Heart left ventricle (tissue), 16 donors: ENCODE results near the gene RPTOR. TPM values are rescaled to one million over a fixed set of nuclear protein-coding genes. Genes with fewer than 3 reads are reported as not detected.

ENCODE experiments used
- ATAC-seq, 4 donors: fragments of 200-7000 bp; cut with Tn5 transposase; one replicate each; pipeline ENCODE4 v1.9.1; 2020 to 2022; ENCODE audit warnings: moderate library complexity in 4 of 4, mild to moderate bottlenecking in 3 of 4, moderate number of reproducible peaks in 1 of 4
- DNase-seq, 5 donors: peaks; one replicate each; pipeline ENCODE4 v3.0.0-alpha.2; 2020
- H3K27ac ChIP-seq, 12 donors: fragments of 200-600 bp; sonication (generic) in 4 of 12; one replicate each; pipeline versions ENCODE4 v1.5.0 to v1.8.0; 2016 to 2022; ENCODE audit warnings: mild to moderate bottlenecking in 2 of 12
- H3K27me3 ChIP-seq, 9 donors: fragments of 200-600 bp; sonication (generic) in 2 of 9; one replicate each; pipeline versions ENCODE4 v1.5.1 to v1.8.0; 2016 to 2022; ENCODE audit warnings: mild to moderate bottlenecking in 3 of 9
- H3K36me3 ChIP-seq, 9 donors: fragments of 200-600 bp; sonication (generic) in 2 of 9; one replicate each; pipeline versions ENCODE4 v1.5.0 to v1.8.0; 2018 to 2022; ENCODE audit warnings: mild to moderate bottlenecking in 2 of 9
- H3K4me1 ChIP-seq, 12 donors: fragments of 200-600 bp; sonication (generic) in 4 of 12; one replicate each; pipeline versions ENCODE4 v1.5.0 to v1.8.0; 2016 to 2022; ENCODE audit warnings: mild to moderate bottlenecking in 3 of 12
- H3K4me3 ChIP-seq, 12 donors: fragments of 200-600 bp; sonication (generic) in 4 of 12; one replicate each; pipeline versions ENCODE4 v1.5.0 to v1.8.0; 2017 to 2022; ENCODE audit warnings: mild to moderate bottlenecking in 9 of 12, moderate library complexity in 4 of 12
- H3K9me3 ChIP-seq, 12 donors: fragments of 200-600 bp; sonication (generic) in 4 of 12; one replicate each; pipeline versions ENCODE4 v1.5.0 to v1.8.0; 2016 to 2022; ENCODE audit warnings: mild to moderate bottlenecking in 1 of 12
- POLR2A ChIP-seq, 2 donors: fragments of 450-650 bp; IDR thresholded peaks; one replicate each; pipeline ENCODE4 v1.6.1; 2017; ENCODE audit warnings: antibody characterized with exemption in 2 of 2, mild to moderate bottlenecking in 2 of 2, moderate library complexity in 2 of 2
- WGBS, 4 donors: extraction: QIAGEN DNeasy Blood & Tissue Kit in 2 of 4; methylation state at CpG; one replicate each; pipeline versions ENCODE4 v1.1.5 to v1.1.7; 2013 to 2018; 5-methylcytosine and 5-hydroxymethylcytosine counted together
- intact Hi-C, 10 donors: fragments of 100-400 bp; cut with DNase I; formaldehyde crosslinking; loops; one replicate each; pipeline versions ENCODE4 v1.11.1 to v1.14.2; 2022
- polyA plus RNA-seq, 2 donors: library from polyadenylated mRNA; stranded (reverse); fragments of 200-250 nt; gene quantifications; one replicate each; pipeline ENCODE4 v1.2.3, GENCODE V29; 2013
- total RNA-seq, 9 donors: library from RNA; depleted of rRNA in 2 of 9; stranded (reverse); fragments of >200 nt in 2 of 9; fragmentation: NEBNext Ultra II Directional in 3 of 9; extraction: Animal tissue kit (Norgen Biotek cat#: 25700) in 3 of 9; gene quantifications; one replicate each; pipeline versions ENCODE4 v1.1.0 to v1.2.4, GENCODE V29; 2016 to 2023
- TF ChIP-seq, protein P1 (sequence below), 12 donors: fragments of 200-600 bp; sonication (generic) in 4 of 12; IDR thresholded peaks; one replicate each; pipeline versions ENCODE4 v1.5.0 to v1.8.0; 2018 to 2022; ENCODE audit warnings: antibody characterized with exemption in 12 of 12, mild to moderate bottlenecking in 5 of 12
- donor health status: ischemic (EF 13 %, LVEDD 7.1; RV severe dilation, severe dysfunction).
- donor health status: healthy with polysubstance abuse.
- donor health status: DM: no; HTN: yes; CAD: no.
- donor health status: DM: no; HTN: no; CAD: no.
- donor health status: ischemic (EF 25% LVEDD 6.9; RV normal size, moderate dysfunction).
- donor health status: ischemic (EF 25% LVEDD 5.7; RV mildly dilated, moderate dysfunction).
- donor health status: healthy.
- donor health status: DM: yes; HTN: yes; CAD: no.
- donor health status: ischemic (EF 35%, LVEDD 5.7; RV mildly dilated, moderate dysfunction).
- donor health status: nonischemic (EF 11% LVEDD 7.7; RV severe dilation, severe dysfunction).
- donor health status: DM: yes; HTN: yes; CAD: no.
- donor health status: PGD.
- donor health status: ischemic (EF 29% LVEDD 5.4; RV normal size, mild dysfunction).
- donor health status: nonischemic (EF 23%, LVEDD 6.1; RV moderate dilation, normal function).

Gene RPTOR
- total and polyA plus RNA-seq, 11 donors = 14.7 to 31.7 (median 26.0) TPM

DNA sequence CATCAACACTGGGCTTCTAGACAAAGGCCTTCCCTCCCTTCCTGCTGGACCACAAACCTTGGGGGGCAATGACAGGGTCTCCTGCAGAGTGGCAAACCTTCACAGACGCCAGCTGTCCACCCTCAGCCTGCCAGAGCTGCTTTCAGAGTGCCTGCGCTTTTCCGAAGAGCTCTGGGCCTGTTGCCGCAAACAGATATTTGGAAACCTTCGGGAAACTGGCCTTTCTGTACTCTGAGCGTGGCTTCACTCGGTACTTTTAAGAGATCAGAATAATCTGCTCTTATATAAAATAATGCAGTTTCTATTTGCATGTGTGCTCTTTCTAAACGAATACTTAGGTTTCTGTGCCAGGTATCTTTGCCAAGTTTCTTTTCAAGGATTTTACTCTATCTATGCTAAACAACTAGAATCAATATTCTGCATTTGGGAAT lies 294.9 kb downstream of the RPTOR start:
- ATAC-seq (no peak), DNase-seq (peak in 2 of 5 donors; percentile 10)
- 88 to 93% (median 89%) methylated on average over 8 of the region's 8 CpGs for WGBS, 4 donors
- no peaks in the 10 kb centered on the region for H3K9me3 ChIP-seq
- intact Hi-C loops = no loop called here
- no peak overlapping the region for H3K4me3 ChIP-seq
- H3K36me3 ChIP-seq = peaks cover 0 to 24% (median 10%) of the 10 kb centered on the region in 9 donors
- peaks cover 0 to 4% (median 0%) of the 10 kb centered on the region in 12 donors for H3K4me1 ChIP-seq
- no peaks in the 10 kb centered on the region for H3K27me3 ChIP-seq
- no peak overlapping the region for H3K27ac ChIP-seq
- TF ChIP-seq POLR2A (IDR thresholded peaks at IDR 0.05) = no peak
- TF ChIP-seq, protein P1, sequence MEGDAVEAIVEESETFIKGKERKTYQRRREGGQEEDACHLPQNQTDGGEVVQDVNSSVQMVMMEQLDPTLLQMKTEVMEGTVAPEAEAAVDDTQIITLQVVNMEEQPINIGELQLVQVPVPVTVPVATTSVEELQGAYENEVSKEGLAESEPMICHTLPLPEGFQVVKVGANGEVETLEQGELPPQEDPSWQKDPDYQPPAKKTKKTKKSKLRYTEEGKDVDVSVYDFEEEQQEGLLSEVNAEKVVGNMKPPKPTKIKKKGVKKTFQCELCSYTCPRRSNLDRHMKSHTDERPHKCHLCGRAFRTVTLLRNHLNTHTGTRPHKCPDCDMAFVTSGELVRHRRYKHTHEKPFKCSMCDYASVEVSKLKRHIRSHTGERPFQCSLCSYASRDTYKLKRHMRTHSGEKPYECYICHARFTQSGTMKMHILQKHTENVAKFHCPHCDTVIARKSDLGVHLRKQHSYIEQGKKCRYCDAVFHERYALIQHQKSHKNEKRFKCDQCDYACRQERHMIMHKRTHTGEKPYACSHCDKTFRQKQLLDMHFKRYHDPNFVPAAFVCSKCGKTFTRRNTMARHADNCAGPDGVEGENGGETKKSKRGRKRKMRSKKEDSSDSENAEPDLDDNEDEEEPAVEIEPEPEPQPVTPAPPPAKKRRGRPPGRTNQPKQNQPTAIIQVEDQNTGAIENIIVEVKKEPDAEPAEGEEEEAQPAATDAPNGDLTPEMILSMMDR (IDR thresholded peaks at IDR 0.05) = no peak

DNA sequence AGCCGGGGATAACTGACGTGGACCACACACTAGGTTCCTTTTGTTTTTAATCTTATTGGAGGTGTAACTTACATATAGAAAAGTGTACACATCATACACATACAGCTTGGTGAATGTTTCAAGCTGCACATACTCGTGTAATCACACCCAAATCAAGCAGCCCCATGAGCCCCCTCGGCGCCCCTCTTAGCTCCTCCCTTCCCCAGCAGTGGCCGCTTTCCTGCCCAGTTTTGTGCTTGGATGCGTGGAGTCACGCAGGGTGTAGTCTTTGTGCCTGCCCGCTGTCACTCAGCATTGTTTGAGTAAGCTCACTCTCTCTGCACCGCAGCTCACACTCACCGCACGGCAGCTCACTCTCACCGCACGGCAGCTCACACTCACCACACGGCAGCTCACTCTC lies 295.3 kb downstream of the RPTOR start:
- Histone ChIP-seq H3K4me1 (no peaks in the 10 kb centered on the region), H3K27me3 (no peaks in the 10 kb centered on the region), H3K9me3 (no peaks in the 10 kb centered on the region), H3K4me3 (no peak overlapping the region), H3K27ac (no peak overlapping the region), H3K36me3 (peaks cover 0 to 24% (median 10%) of the 10 kb centered on the region in 9 donors)
- intact Hi-C loops = no loop called here
- ATAC-seq (no peak), DNase-seq (peak in 2 of 5 donors; percentile 10 to 34)
- no peak for TF ChIP-seq POLR2A (IDR thresholded peaks at IDR 0.05)
- TF ChIP-seq, protein P1 (IDR thresholded peaks at IDR 0.05) = no peak
- 93 to 94% (median 93%) methylated on average over 15 of the region's 15 CpGs for WGBS, 4 donors

DNA sequence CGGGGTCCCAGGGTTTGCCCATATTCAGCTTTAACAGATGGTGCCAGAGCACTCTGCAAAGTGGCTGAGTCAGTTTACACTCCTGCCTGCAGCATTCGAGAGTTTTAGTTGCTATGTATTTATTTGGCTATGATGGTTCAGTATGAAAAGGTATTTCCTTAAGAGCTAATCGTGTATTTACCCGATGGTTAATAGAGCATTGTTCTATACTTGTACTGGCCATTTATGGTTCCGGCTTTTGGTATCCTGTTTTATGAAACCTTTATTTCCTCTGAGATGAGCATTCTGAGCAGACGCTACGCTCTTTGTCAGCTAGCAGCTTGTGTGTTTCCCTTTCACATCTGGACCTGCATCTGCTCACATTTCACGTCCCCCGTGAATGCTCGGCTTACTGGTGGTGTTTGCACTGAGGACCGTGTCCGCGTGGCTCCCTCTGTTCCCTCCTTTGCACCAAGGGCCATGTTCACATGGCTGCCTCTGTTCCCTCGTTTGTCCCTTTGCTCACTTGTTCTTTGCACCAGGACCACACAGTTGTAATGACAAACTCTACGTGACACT lies 297.9 kb downstream of the RPTOR start:
- ATAC-seq (no peak), DNase-seq (peak in 1 of 5 donors; percentile 20)
- Histone ChIP-seq H3K9me3 (no peaks in the 10 kb centered on the region), H3K27me3 (no peaks in the 10 kb centered on the region), H3K4me1 (peaks cover 0 to 9% (median 0%) of the 10 kb centered on the region in 12 donors), H3K4me3 (no peak overlapping the region), H3K36me3 (peaks cover 0 to 35% (median 19%) of the 10 kb centered on the region in 9 donors), H3K27ac (no peak overlapping the region)
- TF ChIP-seq, protein P1 (IDR thresholded peaks at IDR 0.05) = no peak
- no peak for TF ChIP-seq POLR2A (IDR thresholded peaks at IDR 0.05)
- intact Hi-C loops = no loop called here
- WGBS, 4 donors = 88 to 94% (median 93%) methylated on average over 15 of the region's 15 CpGs

DNA sequence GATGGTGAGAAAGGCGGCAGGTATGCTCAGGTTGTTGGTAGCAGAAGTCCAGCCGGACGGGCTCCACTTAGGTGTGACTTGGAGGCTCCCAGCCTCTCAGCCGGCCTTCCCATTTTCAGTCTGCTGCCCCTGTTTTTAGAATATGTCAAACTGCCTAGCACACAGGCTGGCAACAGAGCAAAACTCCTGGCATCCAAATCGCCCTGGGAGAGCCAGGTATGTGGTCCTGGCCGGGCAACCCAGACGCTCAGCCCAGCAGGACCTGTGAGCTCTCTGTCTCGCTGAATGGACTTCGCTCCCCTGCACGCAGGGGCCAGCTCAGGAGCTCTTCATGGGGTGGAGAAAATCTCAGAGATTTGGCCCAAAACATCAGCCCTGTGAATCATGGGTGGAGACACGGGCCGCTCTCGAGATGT lies 299.1 kb downstream of the RPTOR start:
- WGBS, 4 donors = 91 to 96% (median 94%) methylated on average over 13 of the region's 13 CpGs
- ATAC-seq (no peak), DNase-seq (peak in 1 of 5 donors; percentile 21)
- no peak for TF ChIP-seq POLR2A (IDR thresholded peaks at IDR 0.05)
- peaks cover 0 to 18% (median 0%) of the 10 kb centered on the region in 12 donors for H3K4me1 ChIP-seq
- intact Hi-C loops = no loop called here
- H3K27ac ChIP-seq = no peak overlapping the region
- H3K27me3 ChIP-seq = no peaks in the 10 kb centered on the region
- no peak overlapping the region for H3K4me3 ChIP-seq
- H3K9me3 ChIP-seq = no peaks in the 10 kb centered on the region
- H3K36me3 ChIP-seq = peaks cover 0 to 26% (median 13%) of the 10 kb centered on the region in 9 donors
